ENCODE data around the gene PLIN4. TPM values are rescaled to one million over a fixed set of nuclear protein-coding genes. Genes with fewer than 3 reads are reported as not detected.

PLIN4 gene
- total and polyA plus RNA-seq, 10 donors = 0.27 to 10.2 (median 2.1) TPM

GRCh38 chr19:4456476-4456842 is 61.8 kb downstream of the PLIN4 start:
- WGBS, 5 donors = 5 to 8% (median 6%) methylated on average over 9 of the region's 9 CpGs

DNA sequence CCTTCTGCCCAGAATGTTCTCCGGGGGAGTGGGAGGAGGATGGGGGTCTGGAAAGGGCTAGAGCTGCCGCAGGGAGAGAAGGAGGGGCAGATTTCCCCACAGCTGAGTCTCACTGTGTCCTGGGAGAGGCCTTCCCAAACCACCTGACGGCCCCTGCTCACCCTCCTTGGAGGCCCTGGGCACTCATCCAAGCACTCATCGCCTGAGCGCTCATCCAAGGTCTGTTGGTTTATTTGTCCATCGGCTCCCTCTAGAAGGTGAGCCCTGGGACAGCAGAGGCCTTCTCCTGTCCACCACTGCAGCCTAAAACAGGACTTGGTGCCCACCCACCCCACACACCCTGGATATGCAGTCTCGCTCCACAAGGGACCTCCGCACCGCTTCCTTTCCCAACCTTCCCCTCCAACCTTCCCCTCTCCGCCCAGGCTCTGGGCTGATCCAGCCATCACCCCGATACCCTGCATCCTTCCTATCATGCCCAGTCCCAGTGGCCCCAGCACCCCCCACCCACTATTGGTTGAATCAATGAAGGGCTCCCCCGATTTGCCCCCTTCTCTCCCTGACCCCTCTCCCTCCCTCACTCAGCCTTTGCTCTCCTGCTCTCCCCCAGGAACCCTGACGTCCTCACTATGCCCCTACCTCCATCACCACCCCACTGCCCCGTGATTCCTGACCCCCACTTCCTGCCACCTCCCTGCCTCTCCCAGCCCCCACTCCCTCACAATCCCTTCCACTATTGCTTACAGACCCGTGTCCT is 62.4 kb downstream of the PLIN4 start:
- no peak for DNase-seq
- intact Hi-C loops (cut with DNase I; ENCODE audit: low total_unique reads) = no loop called here
- Histone ChIP-seq H3K27ac (peak overlapping the region in 6 of 8 donors; percentile 51 to 94 (median 90)), H3K27me3 (replicated peaks in 1 of 7) (no peaks in the 10 kb centered on the region), H3K4me3 (peak overlapping the region in 4 of 8 donors; percentile 69 to 82 (median 76)), H3K9me3 (no peaks in the 10 kb centered on the region), H3K36me3 (peaks cover 3 to 46% (median 35%) of the 10 kb centered on the region in 6 donors), H3K4me1 (peaks cover 0 to 38% (median 29%) of the 10 kb centered on the region in 6 donors)
- 49 to 61% (median 51%) methylated on average over 15 of the region's 15 CpGs for WGBS, 5 donors
- TF ChIP-seq POLR2A (IDR thresholded peaks at IDR 0.05) (no peak), POLR2AphosphoS5 (IDR thresholded peaks at IDR 0.05) (no peak)
- TF ChIP-seq, protein P1, sequence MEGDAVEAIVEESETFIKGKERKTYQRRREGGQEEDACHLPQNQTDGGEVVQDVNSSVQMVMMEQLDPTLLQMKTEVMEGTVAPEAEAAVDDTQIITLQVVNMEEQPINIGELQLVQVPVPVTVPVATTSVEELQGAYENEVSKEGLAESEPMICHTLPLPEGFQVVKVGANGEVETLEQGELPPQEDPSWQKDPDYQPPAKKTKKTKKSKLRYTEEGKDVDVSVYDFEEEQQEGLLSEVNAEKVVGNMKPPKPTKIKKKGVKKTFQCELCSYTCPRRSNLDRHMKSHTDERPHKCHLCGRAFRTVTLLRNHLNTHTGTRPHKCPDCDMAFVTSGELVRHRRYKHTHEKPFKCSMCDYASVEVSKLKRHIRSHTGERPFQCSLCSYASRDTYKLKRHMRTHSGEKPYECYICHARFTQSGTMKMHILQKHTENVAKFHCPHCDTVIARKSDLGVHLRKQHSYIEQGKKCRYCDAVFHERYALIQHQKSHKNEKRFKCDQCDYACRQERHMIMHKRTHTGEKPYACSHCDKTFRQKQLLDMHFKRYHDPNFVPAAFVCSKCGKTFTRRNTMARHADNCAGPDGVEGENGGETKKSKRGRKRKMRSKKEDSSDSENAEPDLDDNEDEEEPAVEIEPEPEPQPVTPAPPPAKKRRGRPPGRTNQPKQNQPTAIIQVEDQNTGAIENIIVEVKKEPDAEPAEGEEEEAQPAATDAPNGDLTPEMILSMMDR (IDR thresholded peaks at IDR 0.05 in 8 of 11, conservative IDR thresholded peaks at IDR 0.05 in 3 of 11) = no peak

More at GRCh38 chr19:4456476-4456842, 61.8 kb downstream of the PLIN4 start:
- Histone ChIP-seq H3K9me3 (no peaks in the 10 kb centered on the region), H3K4me1 (peaks cover 0 to 38% (median 29%) of the 10 kb centered on the region in 6 donors), H3K4me3 (peak overlapping the region; percentile 45 to 82 (median 66)), H3K27me3 (replicated peaks in 1 of 7) (no peaks in the 10 kb centered on the region), H3K27ac (peak overlapping the region in 7 of 8 donors; percentile 51 to 94 (median 89)), H3K36me3 (peaks cover 3 to 40% (median 29%) of the 10 kb centered on the region in 6 donors)
- TF ChIP-seq POLR2A (IDR thresholded peaks at IDR 0.05) (no peak), POLR2AphosphoS5 (IDR thresholded peaks at IDR 0.05) (peak in 1 of 3 donors; percentile 24)
- TF ChIP-seq, protein P1 (IDR thresholded peaks at IDR 0.05 in 8 of 11, conservative IDR thresholded peaks at IDR 0.05 in 3 of 11) = no peak
- intact Hi-C loops (cut with DNase I; ENCODE audit: low total_unique reads) = no loop called here
- peak; percentile 80 for DNase-seq

- DNase-seq = no peak
- 73 to 86% (median 80%) methylated on average over 21 to 29 of the region's 29 CpGs for WGBS, 5 donors
- no peaks in the 10 kb centered on the region for H3K27me3 ChIP-seq (replicated peaks in 1 of 7)
- intact Hi-C loops (cut with DNase I; ENCODE audit: low total_unique reads) = no loop called here
- TF ChIP-seq, protein P1 (IDR thresholded peaks at IDR 0.05 in 8 of 11, conservative IDR thresholded peaks at IDR 0.05 in 3 of 11) = no peak
- TF ChIP-seq POLR2AphosphoS5 (IDR thresholded peaks at IDR 0.05) (peak in 2 of 3 donors; percentile 5 to 41), POLR2A (IDR thresholded peaks at IDR 0.05) (no peak)
- peak overlapping the region in 1 of 8 donors; percentile 82 for H3K4me3 ChIP-seq
- H3K27ac ChIP-seq = peak overlapping the region in 5 of 8 donors; percentile 1 to 94 (median 89)
- H3K9me3 ChIP-seq = no peaks in the 10 kb centered on the region
- H3K4me1 ChIP-seq = peaks cover 0 to 38% (median 29%) of the 10 kb centered on the region in 6 donors
- H3K36me3 ChIP-seq = peaks cover 3 to 55% (median 41%) of the 10 kb centered on the region in 6 donors
Observed at GRCh38 chr19:4454747-4455718, 63.3 kb downstream of the PLIN4 start.
